GM18511 (cell line): Measurements from ENCODE around the gene PEPD.

Source experiments
- ATAC-seq: cut with Tn5 transposase; IDR thresholded peaks from one replicate; pipeline ENCODE4 v1.9.1; 2021; ENCODE audit warnings: mild to moderate bottlenecking, moderate library complexity; ENCODE audit not compliant: unreplicated experiment

PEPD gene

GRCh38 chr19:33400856-33401682 is 120.5 kb downstream of the PEPD start:
- no peak for ATAC-seq

DNA sequence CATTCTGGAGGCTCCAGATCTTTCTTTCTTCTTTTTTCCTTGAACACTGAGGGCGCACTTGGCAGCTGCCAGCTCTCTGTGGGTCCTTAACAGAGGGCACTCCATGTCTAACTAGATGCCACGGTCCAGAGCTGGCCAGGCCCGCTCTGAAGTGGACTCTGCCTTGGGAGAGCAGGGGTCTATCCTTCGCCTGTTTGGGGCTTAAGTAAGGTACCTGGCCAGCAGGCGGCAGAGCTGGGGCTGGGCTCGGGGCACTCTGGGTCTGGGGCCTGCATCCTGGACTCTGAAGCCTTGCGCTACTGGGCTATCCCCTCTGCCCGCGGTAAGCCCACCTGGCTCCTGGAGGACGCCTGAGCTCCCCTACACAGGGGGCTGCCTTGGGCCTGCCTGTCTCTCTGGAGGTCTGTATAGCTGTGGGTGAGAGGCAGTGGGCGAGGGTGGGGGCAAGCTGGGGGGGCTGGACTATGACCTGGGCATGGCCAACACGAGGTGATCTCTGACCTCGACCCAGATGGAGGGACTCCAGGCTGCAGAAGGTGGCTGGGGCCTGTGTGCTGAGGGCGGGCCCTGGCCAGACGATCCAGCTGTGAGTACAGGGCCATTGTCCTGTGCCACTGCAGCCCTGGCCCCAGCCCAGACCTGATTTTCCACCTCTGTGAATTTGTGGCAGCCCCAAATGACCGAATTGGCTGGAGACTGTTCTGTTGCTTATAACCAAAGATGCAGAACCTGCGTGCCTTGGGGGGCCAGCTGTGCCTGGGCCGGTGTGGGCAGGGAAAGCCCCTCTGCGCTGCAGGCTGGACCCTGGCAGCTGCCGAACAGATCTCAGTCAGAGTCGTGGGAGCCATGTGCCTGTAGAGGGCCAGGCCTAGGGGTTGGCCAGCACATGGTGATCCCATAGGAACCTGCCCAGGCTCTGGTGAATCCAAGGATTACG is 121.6 kb downstream of the PEPD start:
- ATAC-seq: no peak

- no peak for ATAC-seq
Measured at GRCh38 chr19:33399081-33399744, 122.4 kb downstream of the PEPD start.

DNA sequence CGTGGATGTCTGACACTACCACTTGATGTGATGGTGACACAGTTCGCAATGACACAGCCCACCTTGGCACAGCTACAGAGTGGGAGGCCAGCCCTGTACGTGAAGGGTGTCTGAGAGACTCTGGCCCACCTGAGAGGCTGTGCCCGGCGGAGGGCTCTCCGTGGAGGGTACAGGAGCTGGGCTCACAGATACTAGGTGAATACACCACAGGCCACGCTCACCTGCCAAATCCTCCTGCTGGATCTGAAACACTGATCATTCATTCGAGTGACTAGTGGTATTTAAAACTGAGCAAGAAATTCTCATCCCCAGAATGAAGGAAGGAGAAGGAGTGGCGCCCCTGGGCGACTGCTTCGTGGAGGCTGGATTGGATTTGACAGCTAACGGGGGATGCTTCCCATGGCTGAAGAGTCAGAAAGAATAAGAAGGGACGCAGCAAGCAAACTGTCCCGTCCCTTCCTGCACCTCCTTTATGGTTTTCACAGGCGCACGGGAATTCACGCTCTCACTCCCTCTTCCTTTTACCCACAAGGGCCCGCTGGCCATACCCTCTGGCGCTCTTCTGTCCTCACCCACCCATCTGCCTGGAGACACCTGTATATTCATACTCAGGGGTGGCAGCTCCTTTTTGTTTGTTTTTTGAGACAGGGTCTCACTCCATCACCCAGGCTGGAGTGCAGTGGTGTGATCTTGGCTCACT is 123.1 kb downstream of the PEPD start:
- ATAC-seq: no peak

- ATAC-seq: no peak
Measured at GRCh38 chr19:33397536-33398360, 123.8 kb downstream of the PEPD start.

DNA sequence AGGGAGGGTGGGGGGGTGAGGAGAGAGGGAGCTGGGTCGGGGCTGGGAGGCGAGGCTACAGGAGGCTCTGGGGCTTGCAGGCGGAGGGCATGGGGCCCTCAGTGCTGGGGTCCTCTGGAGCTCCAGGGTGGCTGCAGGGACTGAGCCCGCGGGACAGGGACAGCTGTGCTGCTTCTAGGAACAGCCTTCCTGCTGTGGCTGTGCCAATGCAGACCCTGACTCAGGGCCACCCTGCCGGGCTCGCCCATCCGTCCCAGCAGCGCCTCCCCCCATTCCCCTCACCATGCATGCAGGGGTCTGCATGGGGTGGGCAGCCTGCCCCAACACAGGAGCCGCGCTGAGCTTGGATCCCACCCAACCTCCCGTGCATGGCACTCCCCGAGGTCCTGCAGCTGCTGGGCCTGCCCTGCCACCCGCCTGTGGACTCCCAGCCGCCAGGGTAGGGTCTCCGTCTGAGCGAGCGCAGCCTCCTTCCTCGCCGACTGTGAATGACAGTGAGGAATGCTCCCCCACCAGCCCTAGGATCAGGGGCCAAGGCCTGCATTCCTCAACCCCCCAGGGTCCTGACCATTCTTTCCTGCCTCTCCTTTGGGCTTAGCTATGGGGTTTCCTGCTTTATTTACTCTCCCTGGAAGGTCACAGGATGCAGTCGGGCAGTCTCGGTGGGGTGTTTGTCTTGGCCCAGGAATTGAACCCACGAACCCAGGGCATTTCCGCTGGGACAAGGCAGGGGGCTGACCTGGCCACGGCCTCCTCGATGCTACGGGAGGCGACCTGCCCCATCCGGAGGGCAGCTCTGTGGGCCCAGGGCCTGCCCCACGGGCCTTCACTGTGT is 124.7 kb downstream of the PEPD start:
- no peak for ATAC-seq

GRCh38 chr19:33395561-33396550 is 125.7 kb downstream of the PEPD start:
- no peak for ATAC-seq

GRCh38 chr19:33394723-33395560 is 126.6 kb downstream of the PEPD start:
- ATAC-seq: no peak

DNA sequence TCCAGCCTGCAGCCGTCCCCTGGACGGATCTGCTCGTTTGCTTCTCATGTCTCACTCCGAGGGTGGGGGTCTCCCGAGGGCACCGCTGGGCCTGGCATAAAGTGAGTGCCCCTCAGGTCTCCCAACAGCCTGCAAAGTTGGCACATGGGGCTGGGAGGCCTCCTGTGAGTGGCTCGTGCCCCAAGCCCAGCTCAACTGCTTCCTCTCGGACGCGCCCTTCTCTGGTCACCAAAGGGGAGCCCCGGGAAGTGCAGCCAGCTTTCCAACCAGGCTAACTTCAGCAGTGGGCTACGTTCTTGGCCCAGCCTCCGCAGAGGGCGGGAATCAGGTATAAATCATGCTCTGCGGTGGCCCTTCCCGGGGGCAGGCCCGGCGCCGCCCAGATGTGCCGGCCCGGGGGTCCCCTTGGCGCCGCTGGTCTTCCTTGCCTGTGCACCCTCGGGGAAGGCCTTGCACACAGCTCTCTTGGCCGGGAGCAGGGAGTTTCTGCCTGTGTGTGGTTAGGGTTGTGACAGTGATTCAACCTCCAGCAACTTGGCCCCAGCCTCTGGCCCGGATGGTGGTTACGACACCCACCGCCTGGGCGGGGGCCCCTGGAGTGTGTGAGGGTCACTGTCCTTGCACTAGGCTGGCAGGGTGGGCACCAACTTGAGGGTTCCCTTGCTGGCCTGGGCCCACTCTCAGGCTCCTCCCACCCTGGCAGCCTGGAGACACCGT is 127.4 kb downstream of the PEPD start:
- ATAC-seq: no peak

DNA sequence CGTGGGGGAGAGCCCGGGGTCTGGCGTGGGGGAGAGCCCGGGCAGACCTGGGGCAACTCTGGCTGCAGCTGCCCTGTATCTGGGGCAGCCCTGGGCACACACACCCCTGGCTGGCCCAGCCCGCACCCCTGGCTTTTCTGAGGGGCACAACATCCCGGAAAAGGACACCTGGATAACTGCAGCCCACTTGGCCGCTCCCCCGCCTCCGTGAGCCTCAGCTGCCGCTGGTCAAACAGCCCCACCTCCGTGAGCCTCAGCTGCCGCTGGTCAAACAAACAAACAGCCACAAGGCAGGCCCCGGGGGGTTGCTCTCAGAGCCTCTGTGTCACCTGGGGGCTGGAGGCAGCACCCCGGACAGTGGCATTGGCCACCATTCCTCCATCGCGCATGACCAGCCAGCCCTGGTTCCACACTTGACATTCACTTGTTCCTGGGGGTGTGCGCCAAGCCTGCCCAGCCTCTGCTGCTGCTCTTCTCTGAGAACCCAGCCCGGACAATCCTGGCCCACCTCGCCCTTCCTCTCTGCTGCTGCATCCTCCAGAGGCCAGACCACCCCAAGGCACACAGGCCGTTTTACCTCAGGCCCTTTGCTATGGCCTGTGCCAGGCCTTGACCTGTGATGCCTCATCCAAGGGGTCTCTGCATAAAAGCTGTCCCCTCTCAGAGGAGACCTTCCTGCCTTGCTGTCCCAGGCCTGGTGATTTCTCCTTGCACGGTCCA is 128.1 kb downstream of the PEPD start:
- no peak for ATAC-seq

GRCh38 chr19:33392341-33393285 is 129.0 kb downstream of the PEPD start:
- no peak for ATAC-seq

DNA sequence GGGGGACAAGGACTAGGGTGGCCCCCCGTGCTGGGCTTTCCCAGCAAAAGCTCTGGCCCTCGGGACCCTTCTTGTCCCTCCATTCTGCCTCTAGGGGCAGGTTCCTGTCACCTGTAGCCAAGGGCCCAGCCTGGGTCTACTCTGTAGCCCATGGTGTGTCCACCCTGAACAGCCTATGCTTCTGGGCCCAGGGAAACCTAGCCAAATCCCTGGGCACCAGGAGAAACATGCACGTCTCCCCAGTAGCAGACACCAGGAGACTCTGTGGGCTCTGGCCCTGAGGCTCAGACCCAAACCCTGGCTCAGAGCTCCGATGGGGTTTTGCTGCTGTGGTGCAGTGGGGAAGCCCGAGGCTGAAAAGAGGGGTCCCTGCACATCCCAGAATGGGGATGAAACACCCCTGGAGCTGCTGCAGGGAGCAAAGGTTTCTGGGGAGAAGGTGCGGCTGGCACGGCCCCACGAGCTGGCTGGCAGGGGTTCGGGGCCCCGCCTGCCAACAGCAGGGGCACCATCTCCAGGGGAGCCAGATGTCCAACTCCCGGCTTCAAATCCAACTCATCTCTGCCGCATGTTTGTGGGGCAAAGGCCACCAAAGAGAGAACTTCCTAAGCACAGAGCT is 129.9 kb downstream of the PEPD start:
- no peak for ATAC-seq

DNA sequence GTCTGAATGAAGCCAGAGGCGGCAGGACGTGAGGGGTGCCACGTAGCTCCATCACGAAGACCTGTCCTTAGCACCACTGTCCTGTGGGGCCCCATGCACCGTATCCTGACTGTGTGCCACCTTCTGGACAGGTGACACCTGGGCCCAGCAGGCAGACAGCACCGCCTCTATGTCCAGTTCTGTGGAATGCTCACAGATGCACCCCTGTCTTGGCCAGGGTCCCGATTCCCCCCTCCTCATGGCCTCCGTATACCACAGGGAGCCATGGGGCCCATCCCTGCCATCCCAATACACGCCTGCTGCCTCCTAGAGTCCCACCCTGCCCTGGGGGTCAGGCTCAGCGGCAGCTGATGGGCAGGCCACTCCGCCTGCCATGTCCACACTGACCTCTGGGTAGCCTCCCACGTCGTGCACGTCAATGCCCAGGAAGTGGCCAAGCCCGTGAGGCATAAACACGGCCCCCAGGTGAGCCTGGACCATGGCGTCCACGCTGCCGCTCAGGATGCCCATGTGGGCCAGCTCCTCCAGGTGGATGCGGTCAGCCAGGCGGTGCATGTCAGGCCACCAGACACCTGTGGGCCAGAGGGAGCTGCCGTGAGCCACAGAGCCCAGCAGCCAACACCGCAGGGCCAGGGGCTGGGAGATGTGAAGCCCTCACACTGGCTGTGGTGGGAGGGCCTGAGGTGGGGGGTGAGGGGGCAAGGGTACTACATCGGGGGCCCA is 130.5 kb downstream of the PEPD start:
- ATAC-seq: no peak
